IMR-90 (cell line): Measurements from ENCODE around the gene TIMELESS. TPM values are rescaled to one million over a fixed set of nuclear protein-coding genes. Genes with fewer than 3 reads are reported as not detected.

ENCODE experiments used
- ATAC-seq: fragments of 200-7000 bp; cut with Tn5 transposase; 2 replicates; pipeline ENCODE4 v1.9.1; 2020; ENCODE audit warnings: low read depth, mild to moderate bottlenecking, moderate library complexity
- BruUV-seq: library from RNA; stranded (reverse); fragments of 400-500 nt; replicated peaks from 2 replicates; lab custom pipeline; 2021; lab: Mats Ljungman, UMichigan
- CTCF ChIA-PET: fragments of 300-600 bp; formaldehyde crosslinking; extraction: SDS; loops from one replicate; lab custom pipeline; 2021; ENCODE audit warnings: antibody characterized with exemption; lab: Yijun Ruan, JAX
- POLR2A ChIA-PET: fragments of 300-600 bp; sonication (Branson Sonifier 250); formaldehyde crosslinking; loops from one replicate; lab custom pipeline; 2022; ENCODE audit warnings: antibody characterized with exemption; ENCODE audit not compliant: unreplicated experiment; lab: Charles Lee
- DNase-seq: peaks from one replicate; pipeline ENCODE4 v3.0.0; 2013
- H2AFZ ChIP-seq: replicated peaks from 2 replicates; pipeline ENCODE3; 2013; ENCODE audit warnings: low read length, mild to moderate bottlenecking; ENCODE audit not compliant: poor library complexity
- H2AK5ac ChIP-seq: 2 replicates; pipeline ENCODE4 v1.6.1; 2013; ENCODE audit warnings: low read depth, low read length, inconsistent platforms
- H2AK9ac ChIP-seq: replicated peaks from 2 replicates; pipeline ENCODE3; 2013; ENCODE audit warnings: mild to moderate bottlenecking, low read depth, low read length, moderate library complexity; ENCODE audit not compliant: poor library complexity
- H2BK120ac ChIP-seq: 2 replicates; pipeline ENCODE4 v1.6.1; 2013; ENCODE audit warnings: low read depth, low read length, inconsistent platforms
- H2BK15ac ChIP-seq: 3 replicates; pipeline ENCODE4 v1.6.1; 2013; ENCODE audit warnings: low read depth, low read length, inconsistent platforms
- H2BK20ac ChIP-seq: 2 replicates; pipeline ENCODE4 v1.6.1; 2013; ENCODE audit warnings: low read depth, mild to moderate bottlenecking, inconsistent platforms, low read length, moderate library complexity
- H2BK5ac ChIP-seq: 2 replicates; pipeline ENCODE4 v1.6.1; 2013; ENCODE audit warnings: mild to moderate bottlenecking, low read depth, low read length, inconsistent platforms; ENCODE audit not compliant: poor library complexity, severe bottlenecking
- H3K14ac ChIP-seq: replicated peaks from 2 replicates; pipeline ENCODE4 v1.6.1; 2013; ENCODE audit warnings: low read depth, low read length, inconsistent platforms
- H3K18ac ChIP-seq: 2 replicates; pipeline ENCODE4 v1.6.1; 2013; ENCODE audit warnings: low read depth, low read length, control low read depth
- H3K23ac ChIP-seq: 2 replicates; pipeline ENCODE4 v1.6.1; 2013; ENCODE audit warnings: low read depth, low read length, inconsistent platforms
- H3K27ac ChIP-seq: 2 replicates; pipeline ENCODE4 v1.5.1; 2013; ENCODE audit warnings: mild to moderate bottlenecking, control low read depth, low read length; ENCODE audit not compliant: insufficient read depth
- H3K27me3 ChIP-seq: 2 replicates; pipeline ENCODE4 v1.6.1; 2013; ENCODE audit warnings: low read length; ENCODE audit not compliant: control insufficient read depth, insufficient read depth
- H3K36me3 ChIP-seq: 2 replicates; pipeline ENCODE4 v1.6.1; 2013; ENCODE audit warnings: low read length, mixed read lengths; ENCODE audit not compliant: control insufficient read depth, insufficient read depth
- H3K4ac ChIP-seq: 2 replicates; pipeline ENCODE4 v1.6.1; 2013; ENCODE audit warnings: low read depth, low read length, inconsistent platforms
- H3K4me1 ChIP-seq: 2 replicates; pipeline ENCODE4 v1.6.1; 2013; ENCODE audit warnings: low read length, mixed read lengths; ENCODE audit not compliant: control insufficient read depth, insufficient read depth
- H3K4me2 ChIP-seq: 2 replicates; pipeline ENCODE4 v1.6.1; 2013; ENCODE audit warnings: low read depth, mild to moderate bottlenecking, control low read depth, low read length, moderate library complexity
- H3K4me3 ChIP-seq: 2 replicates; pipeline ENCODE4 v1.5.1; 2013; ENCODE audit warnings: low read depth, mild to moderate bottlenecking, control low read depth, low read length, moderate library complexity; ENCODE audit not compliant: insufficient read depth
- H3K56ac ChIP-seq: 2 replicates; pipeline ENCODE4 v1.6.1; 2013; ENCODE audit warnings: low read length, inconsistent platforms; ENCODE audit not compliant: insufficient read depth; ENCODE audit errors: extremely low read depth
- H3K79me1 ChIP-seq, 2 experiments: 2 replicates each; pipeline ENCODE4 v1.6.1; 2013; ENCODE audit warnings: low read length in 2 of 2, inconsistent platforms in 1 of 2, low read depth in 1 of 2
- H3K9ac ChIP-seq: 2 replicates; pipeline ENCODE4 v1.6.1; 2013; ENCODE audit warnings: low read depth, low read length, control low read depth
- H3K9me1 ChIP-seq: 2 replicates; pipeline ENCODE4 v1.6.1; 2013; ENCODE audit warnings: low read length, inconsistent platforms; ENCODE audit not compliant: insufficient read depth
- H3K9me3 ChIP-seq: 2 replicates; pipeline ENCODE4 v1.6.1; 2013; ENCODE audit warnings: low read length; ENCODE audit not compliant: control insufficient read depth, insufficient read depth
- H4K20me1 ChIP-seq: 2 replicates; pipeline ENCODE4 v1.6.1; 2013; ENCODE audit warnings: low read length, inconsistent platforms; ENCODE audit not compliant: insufficient read depth
- H4K5ac ChIP-seq: 2 replicates; pipeline ENCODE4 v1.6.1; 2013; ENCODE audit warnings: mild to moderate bottlenecking, low read depth, low read length, control low read depth
- H4K8ac ChIP-seq, 2 experiments: 2 replicates each; pipeline ENCODE4 v1.6.1; 2013; ENCODE audit warnings: low read depth in 2 of 2, low read length in 2 of 2, control low read depth in 1 of 2, inconsistent platforms in 1 of 2
- H4K91ac ChIP-seq: 2 replicates; pipeline ENCODE4 v1.6.1; 2013; ENCODE audit warnings: low read depth, low read length, inconsistent platforms; ENCODE audit not compliant: insufficient read depth
- BHLHE40 ChIP-seq: fragments of 150-350 bp; IDR thresholded peaks from 2 replicates; pipeline ENCODE4 v1.6.1; 2016; ENCODE audit warnings: mild to moderate bottlenecking, low read depth, low read length
- CEBPB ChIP-seq: IDR thresholded peaks from 2 replicates; pipeline ENCODE4 v1.6.1; 2012; ENCODE audit warnings: low read depth, low read length, improper control_type of control experiment
- CHD1 ChIP-seq: IDR thresholded peaks from 2 replicates; pipeline ENCODE4 v1.6.1; 2012; ENCODE audit warnings: low read depth, low read length, improper control_type of control experiment
- FOS ChIP-seq: fragments of 150-350 bp; IDR thresholded peaks from 2 replicates; pipeline ENCODE4 v1.6.1; 2016; ENCODE audit warnings: low read depth, low read length
- MAFK ChIP-seq: IDR thresholded peaks from 2 replicates; pipeline ENCODE4 v1.6.1; 2012; ENCODE audit warnings: low read depth, low read length, improper control_type of control experiment
- MAZ ChIP-seq: IDR thresholded peaks from 2 replicates; pipeline ENCODE4 v1.6.1; 2012; ENCODE audit warnings: low read depth, mild to moderate bottlenecking, low read length, improper control_type of control experiment, moderate library complexity, borderline replicate concordance
- MXI1 ChIP-seq: IDR thresholded peaks from 2 replicates; pipeline ENCODE4 v1.6.1; 2012; ENCODE audit warnings: low read depth, mild to moderate bottlenecking, low read length, moderate library complexity, borderline replicate concordance
- NFE2L2 ChIP-seq: fragments of 150-350 bp; IDR thresholded peaks from 2 replicates; pipeline ENCODE4 v1.6.1; 2016; ENCODE audit warnings: low read depth, mild to moderate bottlenecking, low read length
- POLR2A ChIP-seq: IDR thresholded peaks from 2 replicates; pipeline ENCODE4 v1.6.1; 2012; ENCODE audit warnings: mild to moderate bottlenecking, low read depth, low read length
- RAD21 ChIP-seq: IDR thresholded peaks from 2 replicates; pipeline ENCODE4 v1.6.1; 2012; ENCODE audit warnings: low read length, improper control_type of control experiment
- RCOR1 ChIP-seq: IDR thresholded peaks from 2 replicates; pipeline ENCODE4 v1.6.1; 2012; ENCODE audit warnings: mild to moderate bottlenecking, low read length, improper control_type of control experiment; ENCODE audit not compliant: insufficient replicate concordance
- RFX5 ChIP-seq: IDR thresholded peaks from 2 replicates; pipeline ENCODE4 v1.8.0; 2012; ENCODE audit warnings: low read depth, mild to moderate bottlenecking, low read length, moderate library complexity
- SMC3 ChIP-seq: fragments of 150-350 bp; IDR thresholded peaks from 2 replicates; pipeline ENCODE4 v1.6.1; 2016; ENCODE audit warnings: low read depth, mild to moderate bottlenecking, antibody characterized with exemption, low read length, moderate library complexity
- dilution Hi-C: fragments of 300-500 bp; cut with HindIII; formaldehyde crosslinking; loops from one replicate; pipeline ENCODE4 v1.14.3; 2018; ENCODE audit warnings: low sequenced_read_pairs; ENCODE audit not compliant: unreplicated experiment
- in situ Hi-C: fragments of 300-500 bp; cut with MboI; formaldehyde crosslinking; loops from 3 replicates; pipeline ENCODE4 v1.14.3; 2019; ENCODE audit warnings: low sequenced_read_pairs, inconsistent platforms, mixed read lengths
- intact Hi-C: fragments of 100-400 bp; cut with micrococcal nuclease; formaldehyde crosslinking; loops from 2 replicates; pipeline ENCODE4 v1.10.0; 2022
- polyA plus RNA-seq, 3 experiments: library from polyadenylated mRNA; depleted of rRNA; stranded (reverse); fragments of >200 nt; gene quantifications; 2 replicates each; pipeline ENCODE4 v1.2.3, GENCODE V29; 2012; ENCODE audit warnings: low replicate concordance in 1 of 3
- total RNA-seq: library from RNA; depleted of rRNA; stranded (reverse); fragments of >200 nt; gene quantifications from 2 replicates; pipeline ENCODE4 v1.2.3, GENCODE V29; 2012
- TF ChIP-seq, protein P1 (sequence below): conservative IDR thresholded peaks from 2 replicates; pipeline ENCODE4 v1.5.1; 2012; ENCODE audit warnings: mild to moderate bottlenecking, low read depth, low read length, improper control_type of control experiment
- TF ChIP-seq, protein P2 (sequence below): fragments of 150-350 bp; IDR thresholded peaks from 2 replicates; pipeline ENCODE4 v1.6.1; 2016; ENCODE audit warnings: low read depth, mild to moderate bottlenecking, low read length, moderate library complexity, borderline replicate concordance
- TF ChIP-seq, protein P3 (sequence below): fragments of 150-350 bp; IDR thresholded peaks from 2 replicates; pipeline ENCODE4 v1.6.1; 2017; ENCODE audit warnings: mild to moderate bottlenecking, antibody characterized with exemption, low read length, low read depth

TIMELESS gene
- total and polyA plus RNA-seq, 2 of the 4 experiments (the other 2 are of a cell fraction), result 7.3 to 10.4 TPM

GRCh38 chr12:56490360-56490759 lies 41.1 kb upstream of the TIMELESS start:
- ATAC-seq (no peak), DNase-seq (no peak)
- Histone ChIP-seq H3K23ac (no peak overlapping the region), H2BK15ac (no peak overlapping the region), H2BK5ac (no peak overlapping the region), H4K20me1 (no peaks in the 10 kb centered on the region), H3K9me3 (0 out of 2 replicates have a peak, but pooled peaks cover 2% of the 10 kb centered on the region), H3K9me1 (0 out of 2 replicates have a peak, but pooled peaks cover 2% of the 10 kb centered on the region), H3K27ac (no peak overlapping the region), H2AK9ac (no peak overlapping the region), H4K91ac (no peak overlapping the region), H4K5ac (no peak overlapping the region), H3K4me3 (no peak overlapping the region), H3K4me1 (peaks cover 2% of the 10 kb centered on the region; the same call in 1 of the 2 replicates), H2AFZ (no peak overlapping the region), H3K14ac (no peak overlapping the region), H2AK5ac (no peak overlapping the region), H2BK20ac (no peak overlapping the region), H3K27me3 (peaks cover 32% of the 10 kb centered on the region), H3K4me2 (no peak overlapping the region), H3K79me1 (no peaks in the 10 kb centered on the region), H2BK120ac (no peak overlapping the region), H3K9ac (no peak overlapping the region), H3K4ac (no peak overlapping the region), H3K18ac (no peak overlapping the region), H3K56ac (no peak overlapping the region), H3K36me3 (no peaks in the 10 kb centered on the region), H4K8ac (no peak overlapping the region)
- no TSS peak for BruUV-seq
- ChIA-PET CTCF (interaction anchor here (0.6 kb wide), 1 partner anchor 589 kb away, joined by 5 read pairs; no protein-coding TSS in a partner anchor), POLR2A (no interaction called here)
- in situ Hi-C loops (no loop called here), intact Hi-C loops (no loop called here), dilution Hi-C loops (no loop called here)
- TF ChIP-seq, protein P1, sequence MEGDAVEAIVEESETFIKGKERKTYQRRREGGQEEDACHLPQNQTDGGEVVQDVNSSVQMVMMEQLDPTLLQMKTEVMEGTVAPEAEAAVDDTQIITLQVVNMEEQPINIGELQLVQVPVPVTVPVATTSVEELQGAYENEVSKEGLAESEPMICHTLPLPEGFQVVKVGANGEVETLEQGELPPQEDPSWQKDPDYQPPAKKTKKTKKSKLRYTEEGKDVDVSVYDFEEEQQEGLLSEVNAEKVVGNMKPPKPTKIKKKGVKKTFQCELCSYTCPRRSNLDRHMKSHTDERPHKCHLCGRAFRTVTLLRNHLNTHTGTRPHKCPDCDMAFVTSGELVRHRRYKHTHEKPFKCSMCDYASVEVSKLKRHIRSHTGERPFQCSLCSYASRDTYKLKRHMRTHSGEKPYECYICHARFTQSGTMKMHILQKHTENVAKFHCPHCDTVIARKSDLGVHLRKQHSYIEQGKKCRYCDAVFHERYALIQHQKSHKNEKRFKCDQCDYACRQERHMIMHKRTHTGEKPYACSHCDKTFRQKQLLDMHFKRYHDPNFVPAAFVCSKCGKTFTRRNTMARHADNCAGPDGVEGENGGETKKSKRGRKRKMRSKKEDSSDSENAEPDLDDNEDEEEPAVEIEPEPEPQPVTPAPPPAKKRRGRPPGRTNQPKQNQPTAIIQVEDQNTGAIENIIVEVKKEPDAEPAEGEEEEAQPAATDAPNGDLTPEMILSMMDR, result no peak
- TF ChIP-seq CHD1 (no peak), BHLHE40 (no peak), POLR2A (no peak), MAFK (no peak), SMC3 (no peak), MXI1 (no peak), RCOR1 (no peak), MAZ (no peak), FOS (no peak), CEBPB (no peak), RAD21 (no peak), RFX5 (no peak), NFE2L2 (no peak)
- TF ChIP-seq, protein P2, sequence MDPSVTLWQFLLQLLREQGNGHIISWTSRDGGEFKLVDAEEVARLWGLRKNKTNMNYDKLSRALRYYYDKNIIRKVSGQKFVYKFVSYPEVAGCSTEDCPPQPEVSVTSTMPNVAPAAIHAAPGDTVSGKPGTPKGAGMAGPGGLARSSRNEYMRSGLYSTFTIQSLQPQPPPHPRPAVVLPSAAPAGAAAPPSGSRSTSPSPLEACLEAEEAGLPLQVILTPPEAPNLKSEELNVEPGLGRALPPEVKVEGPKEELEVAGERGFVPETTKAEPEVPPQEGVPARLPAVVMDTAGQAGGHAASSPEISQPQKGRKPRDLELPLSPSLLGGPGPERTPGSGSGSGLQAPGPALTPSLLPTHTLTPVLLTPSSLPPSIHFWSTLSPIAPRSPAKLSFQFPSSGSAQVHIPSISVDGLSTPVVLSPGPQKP, result no peak
- TF ChIP-seq, protein P3, sequence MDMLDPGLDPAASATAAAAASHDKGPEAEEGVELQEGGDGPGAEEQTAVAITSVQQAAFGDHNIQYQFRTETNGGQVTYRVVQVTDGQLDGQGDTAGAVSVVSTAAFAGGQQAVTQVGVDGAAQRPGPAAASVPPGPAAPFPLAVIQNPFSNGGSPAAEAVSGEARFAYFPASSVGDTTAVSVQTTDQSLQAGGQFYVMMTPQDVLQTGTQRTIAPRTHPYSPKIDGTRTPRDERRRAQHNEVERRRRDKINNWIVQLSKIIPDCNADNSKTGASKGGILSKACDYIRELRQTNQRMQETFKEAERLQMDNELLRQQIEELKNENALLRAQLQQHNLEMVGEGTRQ, result no peak
